Measurements from ENCODE around the gene DTL. TPM values are rescaled to one million over a fixed set of nuclear protein-coding genes. Genes with fewer than 3 reads are reported as not detected.
A peak's percentile ranks its signal among the peaks of the same experiment; 100 is the strongest.

Gene DTL
- total and polyA plus RNA-seq, 2 experiments from 2014 or later = 8.2 to 9.7 TPM

GRCh38 chr1:212030936-212031528 lies 4.5 kb upstream of the DTL start:
- Histone ChIP-seq H4K20me1 (ENCODE audit: insufficient read depth) (no peaks in the 10 kb centered on the region; the same call in 1 of the 2 replicates), H2AFZ (0 out of 2 replicates have a peak overlapping the region, but pooled peaks have one; percentile 37), H3K36me3 (ENCODE audit: low read depth) (no peaks in the 10 kb centered on the region), H3K4me1 (ENCODE audit: insufficient read depth) (peaks cover 34% of the 10 kb centered on the region), H3K9me3 (ENCODE audit: low read depth) (no peaks in the 10 kb centered on the region), H3K27me3 (replicated peaks; ENCODE audit: insufficient read depth) (no peaks in the 10 kb centered on the region), H3F3A (ENCODE audit: insufficient read depth) (peaks cover 42% of the 10 kb centered on the region), H3K9me2 (ENCODE audit: insufficient read depth) (no peaks in the 10 kb centered on the region), H3K4me3 (peak overlapping the region; percentile 38), H3K4me2 (ENCODE audit: unreplicated experiment) (peak overlapping the region; percentile 73), H3K79me2 (ENCODE audit: insufficient read depth) (peaks cover 72% of the 10 kb centered on the region), H3K27ac (peak overlapping the region; percentile 91), H3K9ac (peak overlapping the region; percentile 65)
- no peak for TF ChIP-seq EZH2phosphoT487 (IDR thresholded peaks at IDR 0.05; ENCODE audit: insufficient read depth, low read depth)
- in situ Hi-C loops (cut with MboI) = no loop called here
- WGBS, 2 experiments (ENCODE audit: low coverage in 1 of 2, low lambda C conversion rate in 2 of 2, missing lambda C conversion rate in 2 of 2) = 70 to 91% methylated on average over 1 of the region's 1 CpG
- DNase-seq = peak; percentile 90

DNA sequence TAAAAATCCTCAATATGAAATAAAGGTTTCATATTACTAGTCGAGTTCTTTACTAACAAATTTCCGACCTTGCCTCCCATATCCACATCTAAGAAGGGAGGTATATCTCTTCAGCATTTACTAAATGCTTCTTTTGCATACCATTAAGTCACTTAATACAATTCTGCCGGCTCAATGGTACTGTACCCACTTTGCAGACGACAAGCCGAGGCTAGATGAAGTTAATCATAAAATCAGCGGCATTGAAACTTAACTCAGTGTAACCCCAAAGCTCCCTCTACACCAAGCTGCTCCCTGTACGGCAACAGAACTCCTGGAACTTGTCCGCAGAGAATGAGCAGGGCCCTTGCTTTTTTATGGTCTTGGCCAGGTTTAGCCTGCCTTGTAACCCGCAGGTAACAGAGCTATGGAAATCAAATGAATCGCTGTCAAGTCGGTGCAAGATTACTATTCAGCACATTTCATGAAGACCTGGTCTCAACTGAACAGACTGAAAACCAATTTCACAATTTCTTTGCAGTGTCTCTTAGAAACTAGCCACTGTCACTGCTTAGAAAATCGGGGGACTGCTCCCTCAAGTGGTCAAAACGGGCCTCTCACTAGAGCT lies 929 bp upstream of the DTL start:
- Histone ChIP-seq H3K9me2 (ENCODE audit: insufficient read depth) (no peaks in the 10 kb centered on the region), H3K27ac (peak overlapping the region; percentile 70), H3K27me3 (replicated peaks; ENCODE audit: insufficient read depth) (no peaks in the 10 kb centered on the region), H3F3A (ENCODE audit: insufficient read depth) (peaks cover 33% of the 10 kb centered on the region), H4K20me1 (ENCODE audit: insufficient read depth) (no peaks in the 10 kb centered on the region; the same call in 1 of the 2 replicates), H3K4me1 (ENCODE audit: insufficient read depth) (peaks cover 49% of the 10 kb centered on the region), H3K4me2 (ENCODE audit: unreplicated experiment) (peak overlapping the region; percentile 88), H3K9ac (peak overlapping the region; percentile 86), H3K9me3 (ENCODE audit: low read depth) (no peaks in the 10 kb centered on the region), H3K79me2 (ENCODE audit: insufficient read depth) (peaks cover 72% of the 10 kb centered on the region), H3K36me3 (ENCODE audit: low read depth) (no peaks in the 10 kb centered on the region), H2AFZ (peak overlapping the region; percentile 92), H3K4me3 (peak overlapping the region; percentile 96)
- WGBS, 2 experiments (ENCODE audit: low coverage in 1 of 2, low lambda C conversion rate in 2 of 2, missing lambda C conversion rate in 2 of 2) = 0 to 1% methylated on average over 13 of the region's 13 CpGs
- in situ Hi-C loops (cut with MboI) = no loop called here
- DNase-seq = no peak
- TF ChIP-seq EZH2 (IDR thresholded peaks at IDR 0.05; ENCODE audit: insufficient read depth, poor library complexity, severe bottlenecking) = no peak
- no peak for TF ChIP-seq EZH2phosphoT487 (IDR thresholded peaks at IDR 0.05; ENCODE audit: insufficient read depth, low read depth)

DNA sequence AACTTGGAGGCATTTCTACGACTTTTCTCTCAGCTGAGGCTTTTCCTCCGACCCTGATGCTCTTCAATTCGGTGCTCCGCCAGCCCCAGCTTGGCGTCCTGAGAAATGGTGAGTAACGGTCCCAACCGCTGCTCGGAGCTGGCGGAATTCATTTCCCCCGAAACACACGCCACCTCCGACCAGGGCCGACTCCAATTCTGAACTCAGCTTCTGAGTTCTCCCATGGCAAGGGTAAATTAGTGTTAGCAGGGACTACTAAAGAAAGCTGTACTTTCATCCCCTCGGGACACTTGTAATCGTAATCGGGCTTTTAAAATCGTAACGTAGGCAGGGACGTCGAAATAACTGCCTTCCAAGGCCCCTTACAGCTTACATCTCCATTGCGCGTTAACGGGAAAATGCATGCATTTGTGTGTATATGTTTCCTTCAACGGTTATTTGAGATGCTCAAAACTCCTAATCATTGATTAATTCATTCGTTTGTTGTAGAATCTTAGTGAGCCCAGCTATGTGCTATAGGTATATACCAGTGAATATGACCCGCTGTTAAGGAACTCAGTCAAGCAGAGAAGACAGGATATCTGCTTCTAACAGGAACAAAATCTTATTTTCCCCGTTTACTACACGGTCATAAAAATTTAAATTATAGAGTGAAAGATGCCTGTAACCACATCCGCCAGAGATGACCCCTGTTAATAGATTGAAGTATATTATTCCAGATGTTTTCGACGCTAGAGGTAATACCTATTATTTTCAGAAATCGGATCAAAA lies 472 bp downstream of the DTL start:
- peak overlapping the region; percentile 58 for H3K27ac ChIP-seq
- H4K20me1 ChIP-seq (ENCODE audit: insufficient read depth) = no peaks in the 10 kb centered on the region
- in situ Hi-C loops (cut with MboI) = no loop called here
- peak overlapping the region; percentile 86 for H3K9ac ChIP-seq
- H3F3A ChIP-seq (ENCODE audit: insufficient read depth) = peaks cover 19% of the 10 kb centered on the region
- WGBS, 2 experiments (ENCODE audit: low coverage in 1 of 2, low lambda C conversion rate in 2 of 2, missing lambda C conversion rate in 2 of 2) = 2 to 3% methylated on average over 32 of the region's 32 CpGs
- peak overlapping the region; percentile 96 for H3K4me3 ChIP-seq
- H3K79me2 ChIP-seq (ENCODE audit: insufficient read depth) = peaks cover 80% of the 10 kb centered on the region
- H3K9me3 ChIP-seq (ENCODE audit: low read depth) = no peaks in the 10 kb centered on the region
- TF ChIP-seq EZH2 (IDR thresholded peaks at IDR 0.05; ENCODE audit: insufficient read depth, poor library complexity, severe bottlenecking) = no peak
- no peak for TF ChIP-seq EZH2phosphoT487 (IDR thresholded peaks at IDR 0.05; ENCODE audit: insufficient read depth, low read depth)
- no peaks in the 10 kb centered on the region for H3K36me3 ChIP-seq (ENCODE audit: low read depth)
- H3K9me2 ChIP-seq (ENCODE audit: insufficient read depth) = no peaks in the 10 kb centered on the region
- H2AFZ ChIP-seq = peak overlapping the region; percentile 92
- no peaks in the 10 kb centered on the region for H3K27me3 ChIP-seq (replicated peaks; ENCODE audit: insufficient read depth)
- no peak for DNase-seq
- peaks cover 41% of the 10 kb centered on the region for H3K4me1 ChIP-seq (ENCODE audit: insufficient read depth)
- H3K4me2 ChIP-seq (ENCODE audit: unreplicated experiment) = peak overlapping the region; percentile 96

DNA sequence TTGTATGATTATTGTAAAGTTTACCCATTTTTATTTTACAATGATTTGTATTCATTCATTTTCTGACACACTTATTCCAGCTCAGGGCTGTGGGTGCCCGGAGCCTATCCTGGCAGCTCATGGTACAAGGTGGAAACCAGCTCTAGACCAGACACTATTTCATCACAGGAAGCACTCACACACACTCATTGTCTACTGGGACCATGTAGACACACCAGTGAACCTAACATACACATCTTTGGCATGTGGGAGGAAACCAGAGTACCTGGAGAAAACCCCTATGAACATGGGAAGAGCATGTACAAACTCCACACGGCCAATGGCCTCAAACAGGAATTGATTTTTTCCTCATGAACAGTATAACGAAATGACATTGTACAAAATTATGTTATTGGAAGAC lies 2.4 kb downstream of the DTL start:
- Histone ChIP-seq H3K4me3 (no peak overlapping the region), H2AFZ (peak overlapping the region; percentile 92), H4K20me1 (ENCODE audit: insufficient read depth) (no peaks in the 10 kb centered on the region), H3K9me2 (ENCODE audit: insufficient read depth) (no peaks in the 10 kb centered on the region), H3K36me3 (ENCODE audit: low read depth) (no peaks in the 10 kb centered on the region), H3K4me1 (ENCODE audit: insufficient read depth) (peaks cover 32% of the 10 kb centered on the region), H3K79me2 (ENCODE audit: insufficient read depth) (peaks cover 84% of the 10 kb centered on the region), H3K9ac (no peak overlapping the region), H3K27ac (no peak overlapping the region), H3K9me3 (ENCODE audit: low read depth) (no peaks in the 10 kb centered on the region), H3K27me3 (replicated peaks; ENCODE audit: insufficient read depth) (no peaks in the 10 kb centered on the region), H3K4me2 (ENCODE audit: unreplicated experiment) (peak overlapping the region; percentile 23), H3F3A (ENCODE audit: insufficient read depth) (peaks cover 7% of the 10 kb centered on the region)
- peak; percentile 38 for DNase-seq
- WGBS, 2 experiments (ENCODE audit: low coverage in 1 of 2, low lambda C conversion rate in 2 of 2, missing lambda C conversion rate in 2 of 2) = 53 to 54% methylated on average over 3 of the region's 3 CpGs
- in situ Hi-C loops (cut with MboI) = no loop called here
- TF ChIP-seq EZH2phosphoT487 (IDR thresholded peaks at IDR 0.05; ENCODE audit: insufficient read depth, low read depth) = no peak
- no peak for TF ChIP-seq EZH2 (IDR thresholded peaks at IDR 0.05; ENCODE audit: insufficient read depth, poor library complexity, severe bottlenecking)

Measured in GM23248 (cell line).